SW480 (cell line): ENCODE results near the gene DHX15.
A peak's percentile ranks its signal among the peaks of the same experiment; 100 is the strongest.
"Not testable (repeated sequence)": the region's sequence is repeated elsewhere in the genome, so short reads cannot be mapped to it uniquely, and the experiment has no call there.

Experiments used
- DNase-seq: peaks from one replicate; pipeline ENCODE4 v3.0.0-alpha.2; 2016; ENCODE audit warnings: low spot score

The DHX15 gene

GRCh38 chr4:24544208-24544988 lies 40.0 kb downstream of the DHX15 start:
- DNase-seq: no peak

- no peak for DNase-seq
Observed at GRCh38 chr4:24537025-24537424, 47.3 kb downstream of the DHX15 start.

- DNase-seq: no peak
Observed at GRCh38 chr4:24535399-24535798, 49.0 kb downstream of the DHX15 start.

- DNase-seq: no peak
Observed at GRCh38 chr4:24533364-24533763, 51.0 kb downstream of the DHX15 start.

GRCh38 chr4:24529555-24529954 lies 54.8 kb downstream of the DHX15 start:
- DNase-seq: no peak

GRCh38 chr4:24527371-24527770 lies 57.0 kb downstream of the DHX15 start:
- DNase-seq: no peak

- no peak for DNase-seq
Observed at GRCh38 chr4:24521544-24521943, 62.8 kb downstream of the DHX15 start.

- DNase-seq: no peak
Observed at GRCh38 chr4:24519649-24520048, 64.7 kb downstream of the DHX15 start.

GRCh38 chr4:24517676-24518075 lies 66.7 kb downstream of the DHX15 start:
- DNase-seq: no peak

- no peak for DNase-seq
Observed at GRCh38 chr4:24516926-24517325, 67.4 kb downstream of the DHX15 start.

GRCh38 chr4:24515698-24516097 lies 68.7 kb downstream of the DHX15 start:
- DNase-seq: no peak

GRCh38 chr4:24514808-24515207 lies 69.5 kb downstream of the DHX15 start:
- no peak for DNase-seq

- DNase-seq: no peak
Observed at GRCh38 chr4:24513718-24514117, 70.6 kb downstream of the DHX15 start.

- no peak for DNase-seq
Observed at GRCh38 chr4:24511371-24512063, 72.8 kb downstream of the DHX15 start.

GRCh38 chr4:24510091-24510490 lies 74.3 kb downstream of the DHX15 start:
- no peak for DNase-seq

- no peak for DNase-seq
Observed at GRCh38 chr4:24508541-24508940, 75.8 kb downstream of the DHX15 start.

- DNase-seq: no peak
Observed at GRCh38 chr4:24507439-24507838, 76.9 kb downstream of the DHX15 start.

GRCh38 chr4:24503090-24503489 lies 81.3 kb downstream of the DHX15 start:
- not testable (repeated sequence) for DNase-seq

GRCh38 chr4:24497221-24497620 lies 87.1 kb downstream of the DHX15 start:
- DNase-seq: no peak

- no peak for DNase-seq
Observed at GRCh38 chr4:24496597-24496996, 87.8 kb downstream of the DHX15 start.

- no peak for DNase-seq
Observed at GRCh38 chr4:24495388-24495787, 89.0 kb downstream of the DHX15 start.

- no peak for DNase-seq
Observed at GRCh38 chr4:24489870-24490269, 94.5 kb downstream of the DHX15 start.

GRCh38 chr4:24488399-24489164 lies 95.8 kb downstream of the DHX15 start:
- DNase-seq: peak; percentile 35
